Measurements from ENCODE around the gene PARP1. TPM values are rescaled to one million over a fixed set of nuclear protein-coding genes. Genes with fewer than 3 reads are reported as not detected.

Gene PARP1
- total and polyA plus RNA-seq, 2 donors from 2014 or later, result 37.9 to 71.1 TPM

DNA sequence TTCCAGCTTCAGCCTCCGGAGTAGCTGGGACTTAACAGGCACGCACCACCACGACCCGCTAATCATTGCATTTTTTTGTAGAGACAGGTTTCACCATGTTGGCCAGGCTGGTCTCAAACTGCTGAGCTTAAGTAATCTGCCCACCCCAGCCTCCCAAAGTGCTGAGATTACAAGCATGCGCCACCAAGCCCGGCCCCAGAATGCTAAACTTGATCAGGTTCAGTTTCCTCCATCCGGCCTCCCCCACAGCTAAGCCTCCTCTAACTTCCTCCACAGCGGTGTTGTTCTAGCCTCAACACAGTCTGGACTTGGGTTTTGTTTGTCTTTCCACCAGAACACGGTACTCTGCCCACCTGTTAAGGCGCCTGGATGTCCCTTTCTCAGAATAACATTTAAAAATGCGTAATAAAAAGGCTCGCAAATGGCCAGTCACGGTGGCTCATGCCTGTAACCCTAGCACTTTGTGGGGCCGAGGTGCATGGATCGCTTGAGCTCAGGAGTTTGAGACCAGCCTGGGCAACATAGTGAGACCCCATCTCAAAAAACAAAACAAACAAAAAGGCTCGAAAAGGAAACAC is 2.4 kb downstream of the PARP1 start:
- no peak overlapping the region for H3K27ac ChIP-seq (ENCODE audit: low read depth in 2 of 2, low read length in 2 of 2)
- intact Hi-C loops (cut with DNase I), result no loop called here
- no peaks in the 10 kb centered on the region for H3K9me3 ChIP-seq (ENCODE audit: control insufficient read depth in 2 of 3, insufficient read depth in 1 of 3, low read length in 3 of 3)
- no peaks in the 10 kb centered on the region for H3K27me3 ChIP-seq (ENCODE audit: control insufficient read depth, insufficient read depth, low read length)
- peaks cover 0 to 10% (median 2%) of the 10 kb centered on the region in 3 donors for H3K36me3 ChIP-seq (ENCODE audit: control insufficient read depth in 2 of 3, insufficient read depth in 3 of 3, low read length in 3 of 3)
- H3K4me1 ChIP-seq (ENCODE audit: control insufficient read depth in 2 of 3, insufficient read depth in 2 of 3, low read depth in 1 of 3, low read length in 3 of 3), result peaks cover 6 to 21% (median 11%) of the 10 kb centered on the region in 3 donors
- DNase-seq (peak in 3 of 5 donors; percentile 23 to 42 (median 37)), FAIRE-seq (no peak)
- H3K4me3 ChIP-seq (ENCODE audit: low read length in 3 of 3), result peak overlapping the region in 1 of 3 donors; percentile 88
- TF ChIP-seq, protein P1, sequence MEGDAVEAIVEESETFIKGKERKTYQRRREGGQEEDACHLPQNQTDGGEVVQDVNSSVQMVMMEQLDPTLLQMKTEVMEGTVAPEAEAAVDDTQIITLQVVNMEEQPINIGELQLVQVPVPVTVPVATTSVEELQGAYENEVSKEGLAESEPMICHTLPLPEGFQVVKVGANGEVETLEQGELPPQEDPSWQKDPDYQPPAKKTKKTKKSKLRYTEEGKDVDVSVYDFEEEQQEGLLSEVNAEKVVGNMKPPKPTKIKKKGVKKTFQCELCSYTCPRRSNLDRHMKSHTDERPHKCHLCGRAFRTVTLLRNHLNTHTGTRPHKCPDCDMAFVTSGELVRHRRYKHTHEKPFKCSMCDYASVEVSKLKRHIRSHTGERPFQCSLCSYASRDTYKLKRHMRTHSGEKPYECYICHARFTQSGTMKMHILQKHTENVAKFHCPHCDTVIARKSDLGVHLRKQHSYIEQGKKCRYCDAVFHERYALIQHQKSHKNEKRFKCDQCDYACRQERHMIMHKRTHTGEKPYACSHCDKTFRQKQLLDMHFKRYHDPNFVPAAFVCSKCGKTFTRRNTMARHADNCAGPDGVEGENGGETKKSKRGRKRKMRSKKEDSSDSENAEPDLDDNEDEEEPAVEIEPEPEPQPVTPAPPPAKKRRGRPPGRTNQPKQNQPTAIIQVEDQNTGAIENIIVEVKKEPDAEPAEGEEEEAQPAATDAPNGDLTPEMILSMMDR (IDR thresholded peaks at IDR 0.05; ENCODE audit: borderline replicate concordance, extremely low read depth, insufficient read depth), result no peak
- H3K9ac ChIP-seq (ENCODE audit: low read length in 3 of 3), result no peak overlapping the region

DNA sequence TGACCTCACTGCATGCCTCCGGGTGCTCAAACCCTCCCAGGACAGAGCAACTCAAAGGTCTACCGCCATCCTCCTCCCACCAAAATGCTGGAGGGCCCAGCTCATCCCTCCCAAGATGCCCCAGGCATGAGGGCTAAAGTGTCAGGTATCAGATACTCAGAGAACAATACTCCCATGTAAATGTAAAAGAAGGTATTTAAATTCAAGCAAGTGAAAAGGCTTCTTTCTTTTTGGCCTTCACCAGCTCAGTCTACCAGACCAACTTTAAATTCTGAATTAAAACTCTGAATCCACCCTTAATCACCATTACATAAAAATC is 3.0 kb downstream of the PARP1 start:
- DNase-seq (no peak), FAIRE-seq (no peak)
- H3K4me3 ChIP-seq (ENCODE audit: low read length in 3 of 3), result peak overlapping the region in 1 of 3 donors; percentile 8
- H3K27me3 ChIP-seq (ENCODE audit: control insufficient read depth, insufficient read depth, low read length), result no peaks in the 10 kb centered on the region
- H3K36me3 ChIP-seq (ENCODE audit: control insufficient read depth in 2 of 3, insufficient read depth in 3 of 3, low read length in 3 of 3), result peaks cover 0 to 16% (median 2%) of the 10 kb centered on the region in 3 donors
- TF ChIP-seq, protein P1 (IDR thresholded peaks at IDR 0.05; ENCODE audit: borderline replicate concordance, extremely low read depth, insufficient read depth), result no peak
- H3K27ac ChIP-seq (ENCODE audit: low read depth in 2 of 2, low read length in 2 of 2), result no peak overlapping the region
- intact Hi-C loops (cut with DNase I), result no loop called here
- no peak overlapping the region for H3K9ac ChIP-seq (ENCODE audit: low read length in 3 of 3)
- peaks cover 6 to 21% (median 12%) of the 10 kb centered on the region in 3 donors for H3K4me1 ChIP-seq (ENCODE audit: control insufficient read depth in 2 of 3, insufficient read depth in 2 of 3, low read depth in 1 of 3, low read length in 3 of 3)
- no peaks in the 10 kb centered on the region for H3K9me3 ChIP-seq (ENCODE audit: control insufficient read depth in 2 of 3, insufficient read depth in 1 of 3, low read length in 3 of 3)

DNA sequence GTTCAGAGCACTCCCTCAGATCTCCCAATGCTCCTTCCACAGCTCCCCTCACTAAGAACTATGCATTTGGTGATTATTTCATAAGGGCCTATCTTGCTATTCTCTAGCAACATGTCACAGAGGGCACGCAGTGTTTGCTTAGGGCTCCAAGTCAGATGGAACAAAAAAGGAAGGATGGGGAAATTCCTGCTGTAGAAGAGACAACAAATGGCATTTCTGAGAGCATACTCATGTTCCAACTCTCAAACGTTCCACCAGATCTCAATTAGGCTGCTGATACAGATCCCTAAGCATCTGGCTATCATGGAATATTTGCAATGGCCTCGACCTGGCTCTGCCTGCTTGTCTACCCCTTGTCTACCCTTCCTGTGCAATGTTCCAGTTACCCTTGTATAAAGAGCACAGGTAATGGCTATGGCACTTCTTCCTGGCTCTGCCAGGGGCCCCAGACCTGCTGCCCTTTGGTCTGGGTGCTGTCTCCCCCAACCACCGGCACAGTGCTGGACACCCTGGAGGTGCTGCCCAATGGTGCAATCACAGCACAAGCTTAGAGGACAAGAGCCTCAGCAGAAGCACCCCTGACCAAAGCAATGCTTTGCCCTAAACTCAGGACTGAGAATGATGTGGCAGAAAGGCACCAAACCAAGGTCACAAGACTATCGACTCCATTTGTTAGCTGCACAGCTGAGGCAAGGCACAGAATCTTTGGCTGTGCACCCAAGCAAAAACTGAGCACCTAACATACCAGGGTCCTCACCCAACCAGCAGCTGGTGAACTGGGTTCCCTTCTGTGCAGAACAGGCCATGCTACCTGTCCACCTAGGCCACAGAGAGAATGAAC is 3.6 kb downstream of the PARP1 start:
- Histone ChIP-seq H3K9me3 (ENCODE audit: control insufficient read depth in 2 of 3, insufficient read depth in 1 of 3, low read length in 3 of 3) (no peaks in the 10 kb centered on the region), H3K27me3 (ENCODE audit: control insufficient read depth, insufficient read depth, low read length) (no peaks in the 10 kb centered on the region), H3K36me3 (ENCODE audit: control insufficient read depth in 2 of 3, insufficient read depth in 3 of 3, low read length in 3 of 3) (peaks cover 2 to 22% (median 4%) of the 10 kb centered on the region in 3 donors), H3K27ac (ENCODE audit: low read depth in 2 of 2, low read length in 2 of 2) (no peak overlapping the region), H3K4me3 (ENCODE audit: low read length in 3 of 3) (peak overlapping the region in 1 of 3 donors; percentile 8), H3K9ac (ENCODE audit: low read length in 3 of 3) (no peak overlapping the region), H3K4me1 (ENCODE audit: control insufficient read depth in 2 of 3, insufficient read depth in 2 of 3, low read depth in 1 of 3, low read length in 3 of 3) (peaks cover 6 to 21% (median 12%) of the 10 kb centered on the region in 3 donors)
- intact Hi-C loops (cut with DNase I), result no loop called here
- DNase-seq, result no peak
- FAIRE-seq, result no peak
- TF ChIP-seq, protein P1 (IDR thresholded peaks at IDR 0.05; ENCODE audit: borderline replicate concordance, extremely low read depth, insufficient read depth), result no peak

Data from kidney (tissue), 14 donors.